ENCODE measurements around the gene SLC46A3. TPM values are rescaled to one million over a fixed set of nuclear protein-coding genes. Genes with fewer than 3 reads are reported as not detected.
"Not testable (repeated sequence)": the region's sequence is repeated elsewhere in the genome, so short reads cannot be mapped to it uniquely, and the experiment has no call there.

The SLC46A3 gene, protein sequence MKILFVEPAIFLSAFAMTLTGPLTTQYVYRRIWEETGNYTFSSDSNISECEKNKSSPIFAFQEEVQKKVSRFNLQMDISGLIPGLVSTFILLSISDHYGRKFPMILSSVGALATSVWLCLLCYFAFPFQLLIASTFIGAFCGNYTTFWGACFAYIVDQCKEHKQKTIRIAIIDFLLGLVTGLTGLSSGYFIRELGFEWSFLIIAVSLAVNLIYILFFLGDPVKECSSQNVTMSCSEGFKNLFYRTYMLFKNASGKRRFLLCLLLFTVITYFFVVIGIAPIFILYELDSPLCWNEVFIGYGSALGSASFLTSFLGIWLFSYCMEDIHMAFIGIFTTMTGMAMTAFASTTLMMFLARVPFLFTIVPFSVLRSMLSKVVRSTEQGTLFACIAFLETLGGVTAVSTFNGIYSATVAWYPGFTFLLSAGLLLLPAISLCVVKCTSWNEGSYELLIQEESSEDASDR
- 8.5 and 22.1 TPM in 2 replicates for total RNA-seq

DNA sequence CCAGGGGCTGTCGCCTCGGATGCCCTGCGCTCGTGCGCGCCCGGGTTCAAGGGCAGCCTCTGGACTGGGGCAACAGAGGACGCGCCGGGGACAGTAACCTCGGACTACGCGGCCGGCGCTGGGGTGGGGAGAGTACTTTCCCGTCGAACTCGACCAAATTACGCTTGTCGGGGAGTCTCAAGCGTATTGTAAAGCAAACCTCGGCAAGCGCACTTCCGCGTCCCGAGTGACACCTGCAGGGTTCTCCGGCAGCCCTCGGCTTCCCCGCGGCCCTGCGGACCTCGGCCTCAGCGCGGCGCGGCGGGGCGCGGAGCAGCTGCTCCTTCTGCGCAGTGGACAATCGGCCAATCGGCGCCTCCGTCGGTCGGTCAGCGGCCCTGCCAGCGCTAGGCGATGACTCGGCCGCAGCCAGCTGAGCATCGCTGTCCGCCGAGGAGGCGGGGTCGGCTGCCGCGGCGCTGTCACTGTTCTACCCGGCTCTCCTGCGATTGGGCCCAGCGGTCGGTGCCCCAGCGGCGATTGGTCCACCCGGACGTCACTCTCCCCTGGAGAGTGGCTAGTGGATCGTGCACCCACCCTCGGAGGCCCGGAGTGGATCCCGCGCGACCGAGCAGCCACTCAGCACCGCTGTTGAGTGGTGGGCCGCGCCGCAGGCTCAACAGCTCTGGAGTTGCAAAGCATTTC lies at the start of gene SLC46A3:
TSS of gene SLC46A3 (minus strand) at position 428 of the 684 bp plus-strand sequence. CDS start 972 bp downstream, outside the sequence.
- DNase-seq (ENCODE audit: low read depth), result peak; percentile 88

DNA sequence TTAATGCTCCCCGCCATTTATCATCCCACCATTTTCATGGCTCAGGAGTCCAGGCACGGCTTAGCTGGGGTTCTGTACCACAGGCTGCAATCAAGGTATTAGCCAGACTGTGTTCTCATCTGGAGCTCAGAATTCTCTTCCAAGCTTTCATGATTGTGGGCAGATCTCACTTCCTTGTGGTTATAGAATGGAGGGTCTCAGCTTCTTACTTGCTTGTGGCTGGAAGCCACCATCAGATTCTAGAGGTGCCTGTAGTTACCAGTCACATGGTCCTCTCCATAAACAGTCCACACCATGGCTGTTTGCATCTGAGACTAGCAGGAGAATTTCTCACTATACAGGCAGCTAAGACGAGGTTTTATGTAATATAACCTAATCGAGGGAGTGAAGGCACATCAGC lies 45.1 kb upstream of the SLC46A3 start:
- no peak for DNase-seq (ENCODE audit: low read depth)

DNA sequence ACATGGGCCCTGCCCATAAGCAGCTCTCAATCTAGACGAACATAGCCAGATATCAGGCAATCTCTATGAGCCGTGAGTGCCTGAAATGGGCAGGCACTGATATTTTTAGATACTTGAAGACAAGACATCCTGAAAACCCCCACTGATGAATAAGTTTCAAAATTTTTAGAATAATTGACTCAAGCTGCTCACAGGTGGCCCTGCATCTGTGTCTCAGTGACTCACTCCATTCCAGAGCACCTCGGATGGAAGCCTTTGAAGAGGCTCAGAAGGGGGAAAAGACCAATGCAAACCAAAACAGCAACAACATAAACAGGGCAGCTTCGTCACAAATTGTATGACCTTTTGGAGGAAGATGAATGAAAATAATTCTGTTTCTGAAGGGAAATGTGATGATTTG lies 42.8 kb upstream of the SLC46A3 start:
- DNase-seq (ENCODE audit: low read depth), result no peak

DNA sequence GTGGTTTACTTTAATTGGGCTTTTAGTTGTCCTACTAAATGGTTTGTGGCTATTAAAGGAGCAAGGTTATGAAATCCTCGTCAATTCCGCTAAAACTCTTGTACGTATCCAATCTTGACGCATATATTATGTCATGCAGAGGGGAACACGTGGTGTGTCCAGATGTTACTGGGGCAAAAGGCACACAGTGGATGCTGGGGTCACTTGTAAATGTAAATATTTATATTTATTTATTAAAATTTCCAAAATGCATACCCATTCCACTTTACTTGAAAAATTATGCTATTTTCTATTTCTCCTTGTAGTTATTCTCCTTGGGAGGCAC lies 36.7 kb upstream of the SLC46A3 start:
- no peak for DNase-seq (ENCODE audit: low read depth)

DNA sequence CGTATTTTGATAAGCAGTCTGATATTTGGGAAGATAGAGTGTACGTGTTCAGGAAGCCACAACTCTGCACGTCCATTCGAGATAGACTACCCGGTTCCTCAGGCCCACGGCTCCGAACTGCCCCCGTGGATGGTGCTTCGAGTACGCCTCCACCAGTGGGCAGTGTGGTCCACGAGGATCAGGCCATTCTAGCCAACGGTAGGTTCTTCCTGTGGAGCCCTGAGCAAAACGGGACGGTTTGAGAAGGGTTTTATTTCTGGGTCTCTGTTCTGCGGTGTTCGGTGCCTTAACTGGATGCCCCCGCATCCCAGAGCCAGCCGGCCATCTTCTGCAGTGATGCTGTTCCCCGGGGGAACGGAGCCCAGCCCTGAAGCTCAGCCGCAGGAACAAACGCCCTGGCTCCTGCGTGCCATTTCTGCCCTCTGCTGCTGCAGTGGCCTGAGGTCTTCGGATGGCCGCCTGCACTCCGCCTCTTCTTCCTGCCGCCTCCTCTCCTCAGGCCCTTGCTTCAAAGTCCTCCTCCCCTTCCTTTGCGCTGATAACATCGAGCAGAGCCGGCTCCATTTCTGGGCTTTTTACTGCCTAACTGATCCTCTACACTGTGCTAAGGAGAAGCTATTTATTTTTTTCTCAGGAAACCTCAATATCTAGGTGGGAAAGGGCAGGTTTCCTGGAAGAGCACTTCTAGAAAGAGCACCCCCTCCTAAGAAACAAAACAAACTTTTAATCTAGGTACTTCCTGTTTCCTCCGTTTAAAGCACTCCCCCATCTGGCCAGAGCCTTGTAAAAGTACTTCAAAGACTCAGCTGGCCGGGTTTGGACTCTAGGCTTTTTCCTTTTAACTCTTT lies 36.2 kb upstream of the SLC46A3 start:
- DNase-seq (ENCODE audit: low read depth), result peak; percentile 21

DNA sequence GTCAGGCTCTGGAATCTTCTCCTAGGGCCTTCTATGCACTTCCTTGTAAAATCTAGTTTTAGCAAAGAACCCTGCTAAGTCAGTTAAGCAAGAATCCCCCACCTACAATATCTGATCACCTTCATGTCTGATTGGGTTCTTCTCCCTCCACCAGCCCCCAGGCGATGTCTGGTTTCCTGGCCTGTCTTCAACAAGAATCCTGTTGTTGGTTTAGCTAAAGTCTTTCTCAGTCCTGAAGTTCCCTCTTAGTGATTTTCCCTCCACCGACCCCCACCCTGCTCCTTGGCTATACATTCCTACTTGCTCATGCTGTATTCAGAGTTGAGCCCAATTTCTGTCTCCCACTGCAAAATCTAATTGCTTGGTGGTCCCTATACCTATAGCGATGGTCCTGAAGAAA lies 35.2 kb upstream of the SLC46A3 start:
- no peak for DNase-seq (ENCODE audit: low read depth)

DNA sequence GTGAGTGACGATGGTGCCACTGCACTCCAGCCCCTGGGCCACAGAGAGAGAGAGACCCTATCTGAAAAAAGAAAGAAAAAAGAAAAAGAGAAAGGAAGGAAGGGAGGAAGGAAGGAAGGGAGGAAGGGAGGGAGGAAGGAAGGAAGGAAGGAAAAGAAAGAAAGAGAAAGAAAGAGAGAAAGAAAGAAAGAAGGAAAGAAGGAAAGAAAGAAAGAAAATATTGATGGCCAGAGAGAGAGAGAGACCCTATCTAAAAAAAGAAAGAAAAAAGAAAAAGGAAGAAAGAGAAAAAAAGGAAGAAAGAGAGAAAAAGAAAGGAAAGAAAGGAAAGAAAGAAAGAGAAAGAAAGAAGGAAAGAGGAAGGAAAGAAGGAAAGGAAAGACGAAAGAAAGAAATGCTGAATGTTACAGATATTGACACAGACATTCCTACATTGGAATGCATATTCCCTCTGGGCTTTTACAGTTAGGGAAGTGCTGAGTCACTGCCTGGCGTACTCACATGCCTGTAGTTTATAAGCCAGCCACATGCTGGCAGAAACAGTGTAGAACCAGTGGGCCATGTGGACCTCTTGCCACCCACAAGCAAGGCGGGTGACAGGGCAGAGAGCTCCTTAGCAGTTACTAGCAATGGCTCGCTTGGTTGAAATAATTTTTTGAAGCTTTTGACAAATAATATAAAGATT lies 34.6 kb upstream of the SLC46A3 start:
- peak; percentile 96 for DNase-seq (ENCODE audit: low read depth)

DNA sequence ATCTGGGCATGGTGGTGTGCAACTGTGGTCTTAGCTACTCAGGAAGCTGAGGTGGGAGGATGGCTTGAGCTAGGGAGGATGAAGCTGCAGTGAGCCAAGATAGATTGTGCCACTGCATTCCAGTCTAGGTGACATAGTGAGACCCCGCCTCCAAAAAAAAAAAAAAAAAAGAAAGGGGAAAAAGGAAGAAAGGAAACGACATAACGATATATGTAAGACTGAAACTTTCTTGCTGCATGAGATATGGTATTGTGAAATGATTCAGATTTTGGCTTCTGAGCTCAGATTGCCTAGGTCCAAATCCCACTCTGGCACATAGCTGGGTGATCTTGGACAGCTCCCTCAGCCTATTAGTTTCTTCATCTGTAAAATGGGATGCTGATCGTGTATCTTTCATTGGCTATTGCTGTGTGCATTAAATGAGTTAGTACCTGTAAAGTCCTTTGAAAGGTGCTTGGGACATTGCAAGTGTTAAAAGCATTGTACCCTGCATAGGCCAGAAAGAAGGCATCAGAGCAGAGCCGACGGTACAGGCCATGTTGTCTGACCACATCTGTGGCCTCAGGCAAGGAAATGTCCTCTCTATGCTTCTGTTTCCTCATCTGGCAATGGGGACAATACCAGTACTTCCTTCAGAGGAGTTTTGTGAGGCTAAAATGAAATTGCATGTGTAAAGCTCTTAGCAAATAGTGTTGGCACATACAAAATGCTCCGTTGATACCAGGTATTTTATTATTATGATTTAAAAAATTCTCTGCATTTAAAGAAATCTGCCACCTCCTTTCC lies 32.6 kb upstream of the SLC46A3 start:
- no peak for DNase-seq (ENCODE audit: low read depth)

DNA sequence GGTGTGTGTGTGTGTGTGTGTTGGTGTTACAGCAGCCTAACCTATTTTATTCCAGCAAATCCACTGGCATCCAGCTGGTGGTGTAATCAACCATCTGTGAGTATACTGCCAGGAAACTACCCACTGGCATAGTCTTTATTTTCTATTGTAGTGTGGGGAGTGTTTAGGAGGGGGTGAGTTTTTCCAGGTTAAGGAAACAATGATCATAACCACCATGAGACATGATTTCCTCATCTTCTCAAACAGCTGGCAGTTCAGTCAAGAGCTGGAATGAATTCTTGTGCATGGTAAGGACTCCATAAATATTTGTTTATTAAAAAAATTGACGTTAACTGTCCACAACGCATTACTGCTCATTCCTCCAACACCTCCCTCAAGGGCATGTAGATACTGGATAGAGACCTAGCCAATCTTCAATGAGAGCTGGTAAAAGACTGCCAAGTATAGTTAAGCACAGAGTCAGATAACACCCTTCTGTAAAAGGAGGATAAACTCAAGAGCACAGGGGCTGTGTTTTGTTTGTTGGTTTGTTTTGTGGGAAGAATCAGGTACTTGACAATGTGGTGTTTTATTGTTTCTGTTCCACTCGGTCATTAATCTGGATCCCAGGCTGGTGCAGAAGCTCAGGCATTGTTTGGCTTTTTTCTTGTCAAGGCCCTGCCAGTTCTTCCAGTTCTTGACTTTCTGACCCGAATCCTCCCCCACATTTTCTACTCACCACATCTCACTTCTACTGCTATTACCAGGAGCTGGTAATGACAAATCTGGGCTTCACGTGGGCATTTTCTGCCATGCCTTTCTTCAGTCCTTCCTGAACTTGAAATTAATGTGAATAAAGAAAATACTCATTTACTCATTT lies 31.6 kb upstream of the SLC46A3 start:
- peak; percentile 67 for DNase-seq (ENCODE audit: low read depth)

DNA sequence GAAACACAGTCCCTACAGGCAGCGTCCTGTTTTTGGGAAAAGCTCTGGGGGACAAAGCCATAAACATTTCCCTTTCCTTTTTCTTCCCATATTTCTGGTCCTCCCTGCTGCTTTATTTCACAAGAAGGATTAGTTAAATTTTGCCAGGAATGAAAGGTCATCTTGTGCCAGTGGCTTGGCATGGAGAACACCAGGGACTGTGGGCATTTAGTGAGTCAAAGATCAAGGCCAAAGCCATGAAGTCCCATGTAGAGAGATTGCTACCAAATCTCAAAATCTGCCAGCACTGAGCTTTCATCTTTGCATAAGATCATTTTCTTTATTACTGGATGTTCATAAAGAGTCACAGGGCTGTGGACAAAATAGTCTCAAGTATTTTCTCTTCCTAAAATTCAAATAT lies 29.1 kb upstream of the SLC46A3 start:
- DNase-seq (ENCODE audit: low read depth), result peak; percentile 8

DNA sequence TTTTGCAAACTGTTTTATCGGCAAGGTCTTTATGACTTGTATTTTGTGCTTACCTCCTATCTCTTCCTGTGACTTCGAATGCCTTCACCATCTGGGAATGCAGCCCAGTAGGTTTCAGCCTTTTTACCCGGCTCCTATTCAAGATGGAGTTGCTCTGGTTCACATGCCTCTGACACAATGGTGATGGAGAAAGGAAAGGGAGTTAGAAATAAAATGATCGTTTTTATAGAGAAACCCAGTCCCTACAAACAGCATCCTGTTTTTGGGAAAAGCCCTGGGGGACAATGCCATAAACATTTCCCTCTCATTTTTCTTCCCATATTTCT lies 27.5 kb upstream of the SLC46A3 start:
- DNase-seq (ENCODE audit: low read depth), result no peak

DNA sequence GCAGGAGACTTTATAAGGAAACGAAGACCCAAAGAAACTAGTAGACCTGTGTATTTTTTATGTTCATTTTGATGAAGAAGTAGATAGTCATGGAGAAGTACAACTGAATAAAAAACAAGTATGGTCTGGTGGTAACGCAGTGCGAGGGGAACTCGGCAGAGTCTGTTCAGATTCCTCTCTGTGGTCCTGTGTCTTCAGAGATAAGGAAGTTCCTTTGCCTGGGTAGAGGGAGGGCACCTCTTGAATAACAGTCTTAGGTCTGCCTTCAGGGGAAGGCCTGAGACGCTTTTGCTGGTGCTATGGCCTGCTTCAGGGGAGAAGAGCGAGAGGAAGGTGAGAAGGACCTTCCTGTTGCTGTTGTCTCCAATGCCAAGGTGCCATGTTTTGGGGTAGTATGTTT lies 25.9 kb upstream of the SLC46A3 start:
- DNase-seq (ENCODE audit: low read depth), result no peak

DNA sequence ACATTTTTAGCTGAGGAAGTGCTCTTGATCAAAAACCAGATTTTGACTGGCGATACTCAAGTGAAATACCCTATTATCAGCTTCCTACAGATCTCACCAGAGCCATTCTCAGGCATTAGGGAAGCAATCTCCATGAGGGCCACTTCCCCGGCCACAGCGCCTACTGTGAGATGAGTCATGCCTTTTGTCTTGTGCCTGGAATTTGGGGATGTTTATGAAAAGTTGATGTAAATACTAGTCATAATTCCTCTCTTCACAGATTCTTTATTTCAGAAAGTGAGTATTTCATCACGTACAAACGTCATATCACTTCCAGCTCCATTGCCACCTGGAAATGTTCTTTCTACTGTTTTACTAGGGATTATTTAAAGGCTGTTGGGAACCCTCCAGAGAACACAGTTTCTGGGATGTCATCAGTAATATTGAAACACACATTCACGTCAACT lies 25.3 kb upstream of the SLC46A3 start:
- no peak for DNase-seq (ENCODE audit: low read depth)

DNA sequence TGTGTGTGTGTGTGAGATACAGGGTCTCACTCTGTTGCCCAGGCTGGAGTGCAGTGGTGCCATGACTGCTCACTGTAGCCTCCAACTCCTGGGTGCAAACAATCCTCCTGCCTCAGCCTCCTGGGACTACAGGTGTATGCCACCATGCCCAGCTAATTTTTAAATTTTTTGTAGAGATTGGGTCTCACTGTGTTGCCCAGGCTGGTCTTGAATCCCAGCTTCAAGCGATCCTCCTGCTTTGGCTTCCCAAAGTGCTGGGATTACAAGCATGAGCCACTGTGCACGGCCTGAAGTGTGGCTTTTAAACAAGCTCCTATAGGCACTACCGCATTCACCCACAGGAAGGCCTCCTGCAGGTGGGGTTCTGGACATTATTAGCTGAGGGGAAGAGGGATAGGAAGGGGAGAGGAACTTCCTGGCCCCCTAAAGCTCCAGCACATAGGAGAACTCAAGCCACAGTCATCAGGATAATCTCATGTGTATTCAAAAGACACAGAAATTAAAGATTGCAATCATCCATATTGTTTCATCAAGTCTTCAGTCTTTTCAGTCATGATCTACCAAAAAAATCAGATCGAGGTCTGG lies 24.8 kb upstream of the SLC46A3 start:
- no peak for DNase-seq (ENCODE audit: low read depth)

DNA sequence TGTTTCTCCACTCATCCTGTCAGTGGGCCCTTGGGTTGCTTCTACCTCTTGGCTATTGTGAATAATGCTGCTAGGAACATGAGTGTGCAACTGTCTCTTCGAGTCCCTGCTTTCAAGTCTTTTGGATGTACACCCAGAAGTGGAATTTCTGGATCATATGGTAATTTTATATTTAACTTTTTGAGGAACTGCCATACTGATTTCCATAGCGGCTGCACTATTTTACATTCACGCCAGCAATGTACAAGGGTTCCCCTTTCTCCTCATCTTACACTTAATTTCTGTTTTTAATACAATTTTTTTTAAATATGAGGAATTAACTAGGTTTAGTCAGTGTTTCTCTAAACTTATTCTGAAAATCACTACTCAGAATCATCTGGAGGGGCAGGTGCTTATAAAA lies 24.2 kb upstream of the SLC46A3 start:
- DNase-seq (ENCODE audit: low read depth), result no peak

DNA sequence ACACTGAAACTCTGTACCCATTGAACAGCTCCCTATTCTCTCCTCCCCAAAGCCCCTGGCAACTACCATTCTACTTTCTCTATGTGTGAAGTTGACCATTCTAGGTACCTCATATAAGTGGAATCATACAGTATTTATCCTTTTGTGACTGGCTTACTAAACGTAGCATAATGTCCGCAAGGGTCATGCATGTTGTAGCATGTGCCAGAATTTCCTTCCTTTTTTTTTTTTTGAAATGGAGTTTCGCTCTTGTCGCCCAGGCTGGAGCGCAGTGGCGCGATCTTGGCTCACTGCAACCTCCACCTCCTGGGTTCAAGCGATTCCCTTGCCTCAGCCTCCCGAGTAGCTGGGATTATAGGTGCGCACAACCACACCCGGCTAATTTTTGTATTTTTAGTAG lies 23.7 kb upstream of the SLC46A3 start:
- DNase-seq (ENCODE audit: low read depth), result not testable (repeated sequence)

DNA sequence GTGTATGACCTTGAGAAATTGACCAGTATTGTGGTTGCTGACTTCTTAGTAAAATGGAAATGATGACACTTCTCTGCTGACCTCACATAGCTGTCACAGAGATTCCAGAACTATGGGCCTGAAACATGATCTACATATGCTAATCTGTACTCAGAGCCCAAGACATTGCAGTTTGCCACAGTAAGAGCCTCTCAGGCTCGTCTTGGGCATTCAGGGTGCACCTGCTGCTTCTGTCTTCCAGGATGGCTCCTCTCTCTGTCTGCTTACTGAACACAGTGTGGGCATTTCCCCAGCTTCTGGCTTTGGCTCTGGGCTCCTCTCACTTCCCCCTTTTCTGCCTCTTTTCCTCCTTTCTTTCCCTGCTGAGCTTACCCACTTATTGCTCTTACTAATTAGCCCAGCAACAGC lies 22.3 kb upstream of the SLC46A3 start:
- no peak for DNase-seq (ENCODE audit: low read depth)

DNA sequence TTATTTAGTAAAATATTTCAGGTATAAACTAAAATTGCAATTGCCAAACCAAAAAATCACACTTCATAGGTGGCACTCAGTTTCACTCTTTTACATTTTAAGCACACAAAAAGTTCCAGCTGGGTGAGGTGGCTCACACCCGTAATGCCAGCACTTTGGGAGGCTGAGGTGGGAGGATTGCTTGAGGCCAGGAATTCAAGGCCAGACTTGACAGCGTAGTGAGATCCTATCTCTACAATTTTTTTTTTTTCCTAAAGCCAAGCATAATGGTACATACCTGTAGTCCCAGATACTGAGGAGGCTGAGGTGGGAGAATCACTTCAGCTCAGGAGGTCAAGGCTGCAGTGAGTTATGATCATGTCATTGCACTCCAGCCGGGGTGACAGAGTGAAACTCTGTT lies 20.6 kb upstream of the SLC46A3 start:
- DNase-seq (ENCODE audit: low read depth), result no peak

DNA sequence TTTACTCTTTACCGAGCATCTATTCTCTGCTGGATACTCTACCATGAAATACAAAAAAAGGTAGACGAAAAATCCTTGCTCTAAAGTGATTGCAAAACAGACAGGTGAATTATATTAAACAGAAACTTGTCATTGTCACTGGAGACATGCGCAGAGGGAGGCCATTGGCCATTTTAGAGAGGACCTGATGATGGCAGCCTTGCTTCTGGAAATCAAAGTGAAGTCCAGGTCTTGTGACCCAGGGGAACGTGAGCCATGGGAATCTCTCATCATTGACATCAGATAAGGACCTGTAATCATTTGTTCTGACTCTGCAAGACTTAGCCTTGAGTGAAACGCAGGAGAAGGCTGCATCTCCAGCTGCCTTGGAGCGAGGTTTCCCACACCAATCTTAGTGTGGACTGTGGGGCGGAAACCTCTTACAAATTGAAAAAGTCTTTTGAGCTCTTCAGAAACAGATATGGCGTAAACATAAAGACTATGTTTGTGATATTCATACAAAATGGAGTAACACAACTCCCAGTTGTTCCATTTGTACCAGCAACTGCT lies 16.8 kb upstream of the SLC46A3 start:
- DNase-seq (ENCODE audit: low read depth), result no peak

Data from renal cortical epithelial cell (primary cell).